Brain pericyte (primary cell): ENCODE data around the gene GPR82.
A peak's percentile ranks its signal among the peaks of the same experiment; 100 is the strongest.
"Not testable (repeated sequence)": the region's sequence is repeated elsewhere in the genome, so short reads cannot be mapped to it uniquely, and the experiment has no call there.

Source experiments
- DNase-seq: peaks from one replicate; pipeline ENCODE4 v3.0.0-alpha.2; 2012; ENCODE audit warnings: low read depth, low spot score

The GPR82 gene

DNA sequence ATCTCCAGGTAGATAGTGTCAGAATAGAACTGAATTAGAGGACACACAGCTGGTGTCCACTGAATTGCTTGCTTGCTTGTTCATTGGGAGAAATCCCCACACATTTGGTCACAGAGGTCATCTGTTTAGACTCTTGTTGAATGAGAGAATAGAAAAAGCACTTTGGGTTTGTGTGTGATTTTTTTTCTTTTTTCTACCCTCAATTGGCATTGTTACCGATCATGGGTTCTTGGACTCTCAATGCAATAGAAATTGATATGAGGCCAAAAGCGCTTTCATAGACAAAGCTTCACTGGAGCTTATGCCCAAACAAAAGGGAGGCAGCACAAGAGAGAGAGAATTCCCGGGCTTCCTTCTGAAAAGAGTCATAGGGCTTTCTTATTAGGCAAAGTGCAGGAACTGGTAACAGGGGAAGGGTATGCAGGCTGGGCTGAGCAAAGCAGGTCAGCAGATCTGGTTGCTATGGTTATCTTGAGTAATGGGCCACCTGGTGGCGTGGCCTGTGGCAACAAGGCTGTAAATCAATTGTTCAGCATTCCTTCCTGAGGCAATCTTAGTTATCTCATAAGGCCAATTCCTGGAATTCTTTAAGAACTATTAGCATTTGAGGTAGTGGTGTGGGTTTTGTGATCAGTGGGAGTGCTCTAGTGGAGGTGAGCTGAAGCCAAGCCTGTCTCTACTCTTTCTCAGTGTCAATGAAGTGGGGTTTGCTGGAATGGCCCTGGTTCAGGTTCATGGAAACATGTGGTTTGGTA lies 5.3 kb upstream of the GPR82 start:
- DNase-seq, result no peak

DNA sequence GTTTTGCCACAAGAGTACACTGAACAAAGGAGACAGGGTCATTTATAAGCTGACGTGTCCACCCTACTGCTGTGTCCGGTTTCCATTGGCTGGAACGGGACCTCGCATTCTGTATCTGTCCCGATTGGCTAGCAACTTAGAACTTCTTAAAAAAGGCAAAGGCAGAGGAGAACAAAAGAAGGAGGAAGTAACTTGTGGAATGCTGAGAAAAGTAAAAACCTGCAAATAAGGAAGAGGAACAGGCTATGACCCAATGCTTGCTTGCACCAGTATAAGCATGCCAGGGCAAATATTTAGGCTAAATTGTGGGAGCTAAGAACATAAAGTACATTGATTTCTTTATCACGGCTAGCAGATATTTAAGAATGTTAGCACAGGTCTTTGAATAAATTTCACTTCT lies 4.4 kb upstream of the GPR82 start:
- not testable (repeated sequence) for DNase-seq

DNA sequence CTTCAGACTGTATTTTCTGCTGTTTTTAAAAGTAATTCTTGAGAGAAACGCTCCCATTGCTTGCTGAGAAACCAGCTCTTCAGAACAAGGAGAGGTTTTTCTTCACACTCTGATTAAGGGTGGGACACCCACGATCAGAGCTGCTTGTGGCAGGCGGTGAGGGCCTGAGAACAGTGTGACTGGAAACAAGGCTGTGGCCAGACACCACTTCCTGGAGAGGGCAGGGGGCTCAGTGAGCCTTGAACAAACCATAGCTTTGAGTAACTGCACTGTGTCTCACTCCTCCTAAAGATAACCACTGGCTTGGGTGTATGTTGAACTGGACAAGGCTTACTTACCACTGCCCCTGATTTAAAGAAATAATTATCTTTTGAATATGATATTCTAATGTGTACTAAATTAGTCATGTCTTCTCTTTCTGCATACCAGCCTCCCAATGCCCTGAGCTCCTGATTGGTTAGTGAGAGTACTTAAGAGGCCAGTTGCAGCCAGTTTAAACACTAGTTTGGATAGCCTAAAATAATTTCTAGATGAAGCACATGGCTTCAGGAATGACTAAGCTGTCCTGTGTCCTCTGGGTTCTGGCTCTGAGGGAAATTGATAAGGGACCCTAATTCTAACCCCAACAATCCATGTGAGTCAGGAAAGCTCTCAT lies 3.7 kb upstream of the GPR82 start:
- DNase-seq, result no peak

DNA sequence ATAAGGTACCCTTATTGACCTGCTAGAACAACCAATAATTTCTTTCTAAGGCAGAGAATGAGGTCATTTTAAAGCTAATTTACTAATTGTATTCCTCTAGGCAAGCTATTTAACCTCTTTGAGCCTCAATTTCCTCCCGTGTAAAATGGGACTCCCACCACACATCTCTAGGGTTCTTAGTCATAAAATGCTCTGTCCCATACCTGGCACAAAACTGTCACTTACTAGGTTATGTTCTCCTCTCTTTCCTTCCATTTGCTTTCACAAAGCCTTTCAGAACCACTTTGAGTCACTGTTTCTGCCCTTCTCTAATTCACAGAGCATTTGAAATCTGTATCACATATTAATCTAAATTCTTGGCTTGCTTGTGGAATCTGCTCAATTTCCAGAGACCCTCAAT lies 2.4 kb upstream of the GPR82 start:
- no peak for DNase-seq

GRCh38 chrX:41722214-41722613 lies 1.8 kb upstream of the GPR82 start:
- DNase-seq, result no peak

GRCh38 chrX:41722816-41723618 lies 964 bp upstream of the GPR82 start:
- DNase-seq, result no peak

DNA sequence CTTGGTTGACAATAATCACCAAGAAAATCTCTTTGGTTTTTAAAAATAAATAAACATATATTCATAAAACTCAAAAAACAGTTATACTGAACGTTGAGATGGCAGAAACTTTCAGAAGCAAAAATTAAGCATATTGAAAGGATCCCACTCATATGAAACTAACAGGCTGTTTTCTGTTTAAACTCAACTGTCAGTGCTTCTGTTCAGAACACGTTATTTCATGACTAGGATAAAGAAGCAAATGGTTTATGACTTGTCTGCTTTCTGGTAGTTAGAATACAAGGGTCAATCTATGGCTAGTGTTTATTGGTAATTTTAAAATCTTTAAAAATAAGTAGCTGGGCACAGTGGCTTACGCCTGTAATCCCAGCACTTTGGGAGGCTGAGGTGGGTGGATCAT lies 4.1 kb downstream of the GPR82 start:
- DNase-seq, result no peak

GRCh38 chrX:41730081-41730480 lies 6.1 kb downstream of the GPR82 start:
- DNase-seq, result no peak

- DNase-seq, result no peak
These were observed 8.3 kb downstream of the GPR82 start for GRCh38 chrX:41732260-41732659.

DNA sequence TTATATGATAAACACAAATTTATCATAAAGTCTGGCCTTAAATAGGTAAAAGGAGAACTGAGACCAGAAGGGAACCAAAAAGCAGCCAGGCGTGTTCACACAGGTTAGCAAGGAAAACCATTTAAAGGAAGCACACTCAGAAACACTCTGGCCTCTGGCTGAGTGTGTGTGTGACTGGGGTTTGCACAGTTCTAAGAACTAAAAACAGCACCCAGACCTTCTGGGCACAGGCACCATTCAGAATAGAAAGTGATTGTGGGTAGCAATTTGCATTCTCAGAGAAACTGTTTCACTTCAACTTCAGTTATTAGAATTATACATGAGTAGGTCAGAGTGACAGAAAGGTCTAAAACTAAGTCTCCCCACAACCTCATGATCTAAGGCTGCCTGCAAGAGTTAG lies 10.0 kb downstream of the GPR82 start:
- DNase-seq, result no peak

- no peak for DNase-seq
These were observed 10.5 kb downstream of the GPR82 start for GRCh38 chrX:41734530-41734929.

DNA sequence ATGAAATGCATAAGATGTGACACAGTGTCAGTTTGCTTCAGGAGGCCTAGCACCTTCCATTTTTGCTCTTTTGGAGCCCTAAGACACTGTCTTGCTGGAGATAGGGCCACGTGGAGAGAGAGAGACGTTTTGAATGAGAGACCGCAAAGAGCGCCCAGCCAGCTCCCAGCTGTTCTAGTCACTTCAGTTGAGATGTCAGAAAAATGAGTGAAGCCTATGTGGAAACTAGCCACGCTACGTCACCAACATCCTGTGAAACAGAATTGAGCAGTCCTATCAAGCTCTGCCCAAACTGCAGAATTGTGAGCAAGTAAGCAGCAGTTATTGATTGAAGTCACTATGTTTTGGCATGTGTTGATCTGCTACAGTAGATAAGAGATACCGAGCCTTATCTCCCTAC lies 13.1 kb downstream of the GPR82 start:
- DNase-seq, result no peak

GRCh38 chrX:41739871-41740270 lies 15.9 kb downstream of the GPR82 start:
- DNase-seq, result no peak

DNA sequence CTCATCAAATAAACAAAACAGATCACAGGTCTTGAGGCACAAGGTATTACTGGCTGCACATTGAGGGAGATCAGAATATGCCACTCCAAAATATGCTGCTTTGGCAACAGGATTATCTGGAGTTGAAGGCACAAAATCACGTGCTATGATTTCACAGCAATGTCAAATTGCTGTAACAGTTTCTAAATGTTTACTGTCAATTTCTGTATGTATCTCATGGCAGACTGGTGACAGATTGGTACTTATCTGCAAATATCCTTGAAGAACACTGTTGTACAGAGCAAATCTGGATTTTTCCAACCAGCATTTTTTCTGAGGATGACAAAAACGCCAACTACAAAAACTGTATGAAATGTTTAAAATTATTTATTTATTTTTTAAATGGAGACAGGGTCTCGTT lies 26.7 kb downstream of the GPR82 start:
- DNase-seq, result no peak

- no peak for DNase-seq
These were observed 34.4 kb downstream of the GPR82 start for GRCh38 chrX:41758401-41758800.

DNA sequence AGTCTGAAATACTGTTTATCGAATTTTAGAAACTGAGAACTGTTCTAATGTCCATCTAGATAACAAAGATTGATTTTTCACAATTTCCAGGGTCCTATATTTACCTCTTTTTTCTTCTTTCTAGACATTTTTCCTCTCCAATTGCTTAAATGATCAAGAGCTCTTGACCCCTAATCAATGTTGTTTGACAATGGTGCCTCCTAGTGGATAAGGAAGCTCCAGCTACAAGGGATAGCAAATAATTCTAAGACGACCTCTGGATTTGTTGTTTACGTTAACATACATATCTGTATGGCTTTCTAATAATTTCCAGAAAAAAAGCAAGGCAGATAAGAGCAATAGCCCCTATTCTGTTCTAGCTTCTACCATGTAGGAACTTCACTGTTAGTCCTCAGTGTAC lies 35.8 kb downstream of the GPR82 start:
- no peak for DNase-seq

DNA sequence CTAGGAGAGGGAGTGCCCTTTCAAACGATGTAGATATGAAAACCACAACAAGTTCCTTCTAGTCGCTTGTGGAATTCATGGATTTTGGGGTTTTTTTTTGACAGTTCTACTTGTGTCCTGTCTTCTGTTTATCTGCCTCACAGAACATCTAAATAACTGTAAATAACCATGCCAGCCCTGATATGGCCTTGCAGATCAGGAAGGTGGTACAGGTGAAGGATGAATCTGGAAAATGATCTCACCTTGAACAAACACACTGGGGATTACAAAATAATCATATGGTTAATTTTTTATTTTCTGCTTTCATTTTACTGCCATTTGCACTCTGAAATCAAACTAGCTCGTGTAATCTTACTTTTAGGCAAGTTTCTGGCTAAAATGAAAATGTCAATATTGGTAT lies 37.2 kb downstream of the GPR82 start:
- DNase-seq, result no peak

- no peak for DNase-seq
These were observed 37.7 kb downstream of the GPR82 start for GRCh38 chrX:41761702-41762101.

GRCh38 chrX:41779030-41779564 lies 55.1 kb downstream of the GPR82 start:
- peak; percentile 42 for DNase-seq
